Stimulated activated CD8-positive, alpha-beta memory T cell treated with anti-CD3 and anti-CD28 coated beads, Interleukin-7, amount 100 ng/mL, for 24 hours (primary cell): ENCODE results near the gene ADAMTS17.
"Not testable (repeated sequence)": the region's sequence is repeated elsewhere in the genome, so short reads cannot be mapped to it uniquely, and the experiment has no call there.

Experiments used
- DNase-seq: peaks from one replicate; pipeline ENCODE4 v3.0.0-alpha.2; 2020; ENCODE audit warnings: low read depth

The ADAMTS17 gene

GRCh38 chr15:100092034-100092433 is 249.7 kb downstream of the ADAMTS17 start:
- no peak for DNase-seq

- no peak for DNase-seq
Measured at GRCh38 chr15:100090411-100090810, 251.4 kb downstream of the ADAMTS17 start.

GRCh38 chr15:100084042-100084821 is 257.5 kb downstream of the ADAMTS17 start:
- not testable (repeated sequence) for DNase-seq

GRCh38 chr15:100083572-100083971 is 258.2 kb downstream of the ADAMTS17 start:
- DNase-seq, result no peak

- DNase-seq, result no peak
Measured at GRCh38 chr15:100082761-100083402, 258.9 kb downstream of the ADAMTS17 start.

GRCh38 chr15:100081454-100081853 is 260.3 kb downstream of the ADAMTS17 start:
- DNase-seq, result no peak

- DNase-seq, result no peak
Measured at GRCh38 chr15:100078511-100079220, 263.1 kb downstream of the ADAMTS17 start.

- DNase-seq, result no peak
Measured at GRCh38 chr15:100075229-100075628, 266.5 kb downstream of the ADAMTS17 start.

- DNase-seq, result no peak
Measured at GRCh38 chr15:100073982-100074381, 267.8 kb downstream of the ADAMTS17 start.

- not testable (repeated sequence) for DNase-seq
Measured at GRCh38 chr15:100066521-100067280, 275.1 kb downstream of the ADAMTS17 start.

GRCh38 chr15:100061944-100062343 is 279.8 kb downstream of the ADAMTS17 start:
- DNase-seq, result no peak

GRCh38 chr15:100060276-100060926 is 281.4 kb downstream of the ADAMTS17 start:
- DNase-seq, result no peak

- DNase-seq, result no peak
Measured at GRCh38 chr15:100059521-100059920, 282.3 kb downstream of the ADAMTS17 start.

- DNase-seq, result no peak
Measured at GRCh38 chr15:100059094-100059493, 282.7 kb downstream of the ADAMTS17 start.

- no peak for DNase-seq
Measured at GRCh38 chr15:100058458-100058857, 283.3 kb downstream of the ADAMTS17 start.

- DNase-seq, result no peak
Measured at GRCh38 chr15:100057281-100057680, 284.5 kb downstream of the ADAMTS17 start.

GRCh38 chr15:100056411-100057072 is 285.2 kb downstream of the ADAMTS17 start:
- DNase-seq, result no peak

- no peak for DNase-seq
Measured at GRCh38 chr15:100055821-100056220, 286.0 kb downstream of the ADAMTS17 start.

- DNase-seq, result no peak
Measured at GRCh38 chr15:100054539-100054938, 287.2 kb downstream of the ADAMTS17 start.

- no peak for DNase-seq
Measured at GRCh38 chr15:100053474-100054121, 288.2 kb downstream of the ADAMTS17 start.
